ENCODE data around the gene SLX4IP. TPM values are rescaled to one million over a fixed set of nuclear protein-coding genes. Genes with fewer than 3 reads are reported as not detected.
"Not testable (repeated sequence)": the region's sequence is repeated elsewhere in the genome, so short reads cannot be mapped to it uniquely, and the experiment has no call there.

Gene SLX4IP
- total RNA-seq (1 to 10 TPM; 4.0 to 4.6 TPM), total RNA-seq (9.9 reads per million in 2 donors)

- Mint-ChIP-seq H3K27me3 (no peaks in the 10 kb centered on the region), H3K36me3 (ENCODE audit: low read depth) (no peaks in the 10 kb centered on the region), H3K4me3 (peak within 1 kb of the TSS; percentile 91), H3K4me1 (peaks cover 26% of the 10 kb centered on the region), H3K27ac (peak within 1 kb of the TSS; percentile 92)
- ATAC-seq (peak; percentile 69), DNase-seq (peak; percentile 60 to 71 (median 71))
- no peaks in the 10 kb centered on the region for H3K9me3 ChIP-seq (ENCODE audit: control insufficient read depth, low read length, poor library complexity, severe bottlenecking)
Observed at GRCh38 chr20:10434832-10435812, at the start of gene SLX4IP. Gene SLX4IP, plus strand, starts transcription at chr20:10435305. Its CDS starts 22,900 bp downstream, at chr20:10458205.

- no peak overlapping the region for H3K27ac Mint-ChIP-seq
- ATAC-seq: no peak
Observed at GRCh38 chr20:10385850-10386544, 49.1 kb upstream of the SLX4IP start.

DNA sequence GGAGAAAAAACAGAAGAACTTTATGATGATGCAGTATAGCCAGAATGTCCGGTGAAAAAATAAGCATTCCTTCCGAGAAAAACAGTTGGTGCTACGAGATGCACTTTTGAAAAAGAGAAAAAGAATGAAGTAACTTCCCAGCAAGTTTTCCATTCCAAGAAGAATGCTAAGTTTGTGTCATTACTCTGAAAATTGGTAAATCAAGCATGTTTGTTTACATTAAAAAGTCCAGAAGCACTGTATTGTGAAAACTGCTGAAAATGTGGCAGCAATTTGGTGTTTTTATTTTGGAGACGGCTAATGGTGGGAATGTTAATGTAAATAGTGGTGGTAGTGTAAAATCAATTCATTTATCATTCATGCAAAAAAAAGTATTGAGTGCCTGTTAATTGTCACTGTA, 47.4 kb upstream of the SLX4IP start:
- no peaks in the 10 kb centered on the region for H3K4me1 Mint-ChIP-seq
- no peak overlapping the region for H3K4me3 Mint-ChIP-seq
- ATAC-seq: no peak
- DNase-seq: no peak
- H3K27me3 Mint-ChIP-seq: peaks cover 19% of the 10 kb centered on the region
- H3K36me3 Mint-ChIP-seq (ENCODE audit: low read depth): no peaks in the 10 kb centered on the region
- H3K9me3 ChIP-seq (ENCODE audit: control insufficient read depth, low read length, poor library complexity, severe bottlenecking): no peaks in the 10 kb centered on the region
- H3K27ac Mint-ChIP-seq: no peak overlapping the region

More at GRCh38 chr20:10385850-10386544, 49.1 kb upstream of the SLX4IP start:
- no peaks in the 10 kb centered on the region for H3K36me3 Mint-ChIP-seq (ENCODE audit: low read depth)
- DNase-seq: no peak
- peaks cover 21% of the 10 kb centered on the region for H3K27me3 Mint-ChIP-seq
- H3K4me1 Mint-ChIP-seq: no peaks in the 10 kb centered on the region
- no peaks in the 10 kb centered on the region for H3K9me3 ChIP-seq (ENCODE audit: control insufficient read depth, low read length, poor library complexity, severe bottlenecking)
- no peak overlapping the region for H3K4me3 Mint-ChIP-seq

DNA sequence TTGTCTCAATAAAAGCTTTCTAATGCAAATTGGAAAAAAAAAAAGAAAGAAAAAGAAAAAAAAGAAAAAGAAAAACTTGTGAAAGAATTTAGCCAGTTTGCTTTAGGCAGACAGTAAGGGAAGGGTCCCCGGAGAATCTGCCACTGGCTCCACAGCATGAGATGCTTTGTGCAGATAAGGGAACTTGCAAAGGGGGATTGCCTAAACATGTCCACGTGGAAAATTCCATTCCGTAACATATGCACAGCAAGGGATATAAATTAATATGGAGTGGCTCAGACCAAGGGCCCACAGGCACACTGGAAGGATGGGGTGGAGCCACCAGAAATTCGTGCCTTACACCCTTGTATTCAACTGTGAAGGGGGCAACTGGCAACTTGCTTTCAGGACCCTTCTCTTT, 46.5 kb upstream of the SLX4IP start:
- no peak overlapping the region for H3K27ac Mint-ChIP-seq
- H3K36me3 Mint-ChIP-seq (ENCODE audit: low read depth): no peaks in the 10 kb centered on the region
- H3K9me3 ChIP-seq (ENCODE audit: control insufficient read depth, low read length, poor library complexity, severe bottlenecking): no peaks in the 10 kb centered on the region
- H3K27me3 Mint-ChIP-seq: peaks cover 14% of the 10 kb centered on the region
- DNase-seq: no peak
- H3K4me1 Mint-ChIP-seq: no peaks in the 10 kb centered on the region
- no peak for ATAC-seq
- no peak overlapping the region for H3K4me3 Mint-ChIP-seq

- Mint-ChIP-seq H3K4me3 (no peak overlapping the region), H3K27me3 (peaks cover 14% of the 10 kb centered on the region), H3K27ac (no peak overlapping the region), H3K36me3 (ENCODE audit: low read depth) (no peaks in the 10 kb centered on the region), H3K4me1 (no peaks in the 10 kb centered on the region)
- H3K9me3 ChIP-seq (ENCODE audit: control insufficient read depth, low read length, poor library complexity, severe bottlenecking): no peaks in the 10 kb centered on the region
- no peak for DNase-seq
- no peak for ATAC-seq
Observed at GRCh38 chr20:10390709-10391108, 44.4 kb upstream of the SLX4IP start.

- not testable (repeated sequence) for DNase-seq; H3K4me1 Mint-ChIP-seq; H3K9me3 ChIP-seq (ENCODE audit: control insufficient read depth, low read length, poor library complexity, severe bottlenecking); H3K36me3 Mint-ChIP-seq (ENCODE audit: low read depth); H3K27me3 Mint-ChIP-seq; H3K27ac Mint-ChIP-seq; ATAC-seq; H3K4me3 Mint-ChIP-seq
Observed at GRCh38 chr20:10394752-10395151, 40.4 kb upstream of the SLX4IP start.

DNA sequence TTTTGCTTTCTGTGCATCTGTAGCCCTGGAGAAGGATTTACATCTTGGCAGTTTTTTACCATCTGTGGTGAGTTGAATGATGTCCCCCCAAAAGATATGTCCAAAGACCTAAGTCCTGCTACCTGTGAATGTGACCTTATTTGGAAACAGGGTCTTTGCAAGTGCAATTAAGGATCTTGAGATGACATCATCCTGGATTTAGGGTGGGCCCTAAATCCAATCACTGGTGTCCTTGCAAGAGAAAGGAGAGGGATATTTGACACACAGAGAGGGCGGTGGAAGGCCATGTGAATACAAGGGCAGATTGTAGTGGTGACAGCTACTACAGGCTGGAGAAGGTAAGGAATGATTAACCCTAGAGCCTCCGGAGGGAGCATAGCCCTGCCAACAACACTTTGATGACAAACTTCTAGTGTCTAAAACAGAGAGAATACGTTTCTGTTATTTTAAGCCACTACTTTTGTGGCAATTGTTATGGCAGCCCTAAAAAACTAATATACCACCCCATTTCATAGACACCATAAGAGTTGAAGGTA, 36.2 kb upstream of the SLX4IP start:
- H3K4me3 Mint-ChIP-seq: no peak overlapping the region
- no peak for DNase-seq
- no peaks in the 10 kb centered on the region for H3K36me3 Mint-ChIP-seq (ENCODE audit: low read depth)
- no peak overlapping the region for H3K27ac Mint-ChIP-seq
- no peak for ATAC-seq
- H3K4me1 Mint-ChIP-seq: peaks cover 3% of the 10 kb centered on the region
- H3K9me3 ChIP-seq (ENCODE audit: control insufficient read depth, low read length, poor library complexity, severe bottlenecking): no peaks in the 10 kb centered on the region
- H3K27me3 Mint-ChIP-seq: no peaks in the 10 kb centered on the region

DNA sequence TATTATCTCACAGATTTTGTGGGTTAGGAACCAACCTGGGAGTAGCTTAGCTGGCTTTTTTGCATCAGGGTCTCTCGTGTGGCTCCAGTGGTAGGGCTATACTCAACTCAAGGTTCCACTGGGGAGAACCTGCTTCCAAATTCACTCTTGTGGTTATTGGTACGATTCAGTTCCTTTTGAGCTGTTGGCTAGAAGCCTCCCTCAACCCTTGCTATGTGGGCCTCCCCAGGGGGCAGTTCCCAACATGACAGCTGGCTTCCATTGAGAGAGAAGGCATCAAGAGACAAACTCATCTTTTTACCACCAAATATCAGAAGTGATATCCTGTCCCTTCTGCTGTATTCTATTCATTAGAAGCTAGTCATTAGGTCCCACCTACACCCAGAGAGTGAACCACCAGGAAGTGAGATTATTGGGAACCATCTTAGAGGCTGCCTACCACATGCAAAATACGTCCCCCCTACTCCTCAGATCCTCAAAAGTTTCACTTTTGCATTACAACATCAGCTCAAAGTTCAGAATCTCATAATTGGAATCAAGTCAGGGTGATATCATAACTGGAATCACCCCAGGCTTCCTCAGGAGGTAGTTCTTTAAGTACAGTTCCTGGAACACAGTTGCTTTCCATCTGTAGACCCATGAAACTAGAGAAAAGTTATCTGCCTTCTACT, 32.0 kb upstream of the SLX4IP start:
- DNase-seq (no peak), ATAC-seq (no peak)
- H3K36me3 Mint-ChIP-seq (ENCODE audit: low read depth): no peaks in the 10 kb centered on the region
- no peaks in the 10 kb centered on the region for H3K27me3 Mint-ChIP-seq
- H3K27ac Mint-ChIP-seq: no peak overlapping the region
- no peak overlapping the region for H3K4me3 Mint-ChIP-seq
- H3K9me3 ChIP-seq (ENCODE audit: control insufficient read depth, low read length, poor library complexity, severe bottlenecking): no peaks in the 10 kb centered on the region
- H3K4me1 Mint-ChIP-seq: peaks cover 3% of the 10 kb centered on the region

DNA sequence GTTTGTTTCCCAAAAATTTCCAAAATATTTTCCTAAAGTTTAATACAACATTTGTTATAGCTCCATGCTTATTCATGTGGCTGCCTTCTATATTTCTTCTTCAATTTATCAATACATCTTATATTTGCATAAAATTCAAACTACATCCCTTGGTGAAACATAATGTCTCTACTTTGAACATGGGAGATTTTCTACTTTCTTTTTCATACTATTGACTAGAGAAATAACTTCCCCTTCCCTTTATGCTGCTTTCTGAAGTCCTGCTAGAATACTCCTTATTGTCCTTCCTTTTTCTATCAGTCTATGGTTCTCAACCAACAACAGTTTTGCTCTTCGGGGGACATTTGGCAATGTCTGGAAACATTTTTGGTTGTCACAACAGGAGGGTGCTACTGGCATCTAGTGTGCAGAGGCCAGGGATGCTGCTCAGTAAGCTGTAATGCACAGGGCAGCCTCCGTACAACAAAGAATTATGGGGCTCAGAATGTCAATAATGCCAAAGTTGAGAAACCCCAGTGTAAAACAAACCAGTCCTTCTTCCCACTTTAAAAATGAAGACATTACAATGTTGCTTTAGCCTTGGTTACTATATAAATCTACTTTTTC, 31.0 kb upstream of the SLX4IP start:
- DNase-seq (no peak), ATAC-seq (no peak)
- H3K27me3 Mint-ChIP-seq: no peaks in the 10 kb centered on the region
- H3K4me3 Mint-ChIP-seq: no peak overlapping the region
- H3K4me1 Mint-ChIP-seq: peaks cover 3% of the 10 kb centered on the region
- H3K9me3 ChIP-seq (ENCODE audit: control insufficient read depth, low read length, poor library complexity, severe bottlenecking): no peaks in the 10 kb centered on the region
- H3K27ac Mint-ChIP-seq: no peak overlapping the region
- no peaks in the 10 kb centered on the region for H3K36me3 Mint-ChIP-seq (ENCODE audit: low read depth)

DNA sequence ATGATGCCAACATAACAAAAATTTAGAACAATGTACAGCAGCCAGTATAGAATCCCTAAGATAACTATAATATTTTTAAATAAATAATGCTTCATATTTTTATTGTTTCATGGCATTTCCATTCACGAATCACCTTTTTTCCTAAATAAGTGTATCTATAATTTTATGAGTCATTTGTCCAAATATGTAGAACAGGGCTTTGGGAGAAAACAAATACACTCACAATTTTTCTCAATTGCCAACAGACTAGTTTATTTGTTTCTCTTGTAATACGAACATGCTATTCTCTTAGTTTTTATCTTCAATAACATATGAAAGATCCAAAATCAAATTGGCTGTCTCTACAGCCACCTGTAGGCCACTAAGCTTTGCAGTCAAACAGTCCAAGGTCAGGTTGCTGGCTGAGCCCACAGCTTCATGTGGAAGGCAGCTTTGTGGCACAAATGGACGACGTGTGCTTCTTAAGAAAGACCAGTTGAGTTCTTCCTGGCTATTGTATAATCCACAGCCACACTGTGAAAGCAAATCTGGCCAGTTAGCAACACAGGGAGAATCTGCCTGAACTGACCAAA, 30.1 kb upstream of the SLX4IP start:
- H3K4me1 Mint-ChIP-seq: peaks cover 3% of the 10 kb centered on the region
- no peak overlapping the region for H3K4me3 Mint-ChIP-seq
- DNase-seq (no peak), ATAC-seq (no peak)
- no peak overlapping the region for H3K27ac Mint-ChIP-seq
- no peaks in the 10 kb centered on the region for H3K36me3 Mint-ChIP-seq (ENCODE audit: low read depth)
- no peaks in the 10 kb centered on the region for H3K27me3 Mint-ChIP-seq
- no peaks in the 10 kb centered on the region for H3K9me3 ChIP-seq (ENCODE audit: control insufficient read depth, low read length, poor library complexity, severe bottlenecking)

GRCh38 chr20:10408108-10408813, 26.8 kb upstream of the SLX4IP start:
- no peaks in the 10 kb centered on the region for H3K9me3 ChIP-seq (ENCODE audit: control insufficient read depth, low read length, poor library complexity, severe bottlenecking)
- Mint-ChIP-seq H3K27me3 (no peaks in the 10 kb centered on the region), H3K27ac (no peak overlapping the region), H3K4me3 (no peak overlapping the region), H3K4me1 (no peaks in the 10 kb centered on the region), H3K36me3 (ENCODE audit: low read depth) (no peaks in the 10 kb centered on the region)
- DNase-seq: no peak
- no peak for ATAC-seq

DNA sequence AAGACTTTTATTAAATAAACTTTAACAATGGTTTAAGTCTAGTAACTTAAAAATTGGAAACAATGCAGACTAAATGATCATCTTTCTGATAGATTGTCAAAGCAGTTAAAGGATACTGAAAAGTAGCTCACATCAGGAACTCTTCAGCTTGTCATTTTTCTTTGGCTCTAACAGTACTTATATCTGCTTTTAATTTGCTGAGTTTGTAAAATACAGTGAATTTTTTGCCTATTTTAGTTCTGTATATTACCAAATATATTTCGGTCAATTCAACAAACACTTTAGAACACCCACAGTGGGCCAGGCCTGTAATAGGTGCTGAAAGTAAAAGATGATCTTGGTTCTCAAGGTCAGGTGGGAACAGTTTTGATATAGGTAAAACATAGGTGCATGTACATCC, 23.4 kb upstream of the SLX4IP start:
- Mint-ChIP-seq H3K27ac (no peak overlapping the region), H3K36me3 (ENCODE audit: low read depth) (no peaks in the 10 kb centered on the region), H3K4me1 (peaks cover 3% of the 10 kb centered on the region), H3K27me3 (no peaks in the 10 kb centered on the region), H3K4me3 (no peak overlapping the region)
- H3K9me3 ChIP-seq (ENCODE audit: control insufficient read depth, low read length, poor library complexity, severe bottlenecking): no peaks in the 10 kb centered on the region
- no peak for ATAC-seq
- no peak for DNase-seq

Data from T-helper 17 cell (primary cell).